Fibroblast of skin of abdomen (primary cell): ENCODE results near the gene PJVK.
"Not testable (repeated sequence)": the region's sequence is repeated elsewhere in the genome, so short reads cannot be mapped to it uniquely, and the experiment has no call there.

Experiments
- DNase-seq: peaks from one replicate; pipeline ENCODE4 v3.0.0-alpha.2; 2013

PJVK gene

GRCh38 chr2:178429336-178429735, 21.8 kb upstream of the PJVK start:
- DNase-seq = no peak

- no peak for DNase-seq
Measured at GRCh38 chr2:178436662-178437061, 14.5 kb upstream of the PJVK start.

- peak; percentile 63 for DNase-seq
Measured at GRCh38 chr2:178441426-178441825, 9.8 kb upstream of the PJVK start.

GRCh38 chr2:178448968-178449661, 2.1 kb upstream of the PJVK start:
- no peak for DNase-seq

- no peak for DNase-seq
Measured at GRCh38 chr2:178449700-178450523, 1.3 kb upstream of the PJVK start.

- DNase-seq = no peak
Measured at GRCh38 chr2:178450524-178450773, 729 bp upstream of the PJVK start.

- DNase-seq = no peak
Measured at GRCh38 chr2:178452334-178452733, 1.2 kb downstream of the PJVK start.

- no peak for DNase-seq
Measured at GRCh38 chr2:178452870-178453269, 1.7 kb downstream of the PJVK start.

- DNase-seq = peak; percentile 28
Measured at GRCh38 chr2:178455947-178456346, 4.8 kb downstream of the PJVK start.

GRCh38 chr2:178457390-178457886, 6.3 kb downstream of the PJVK start:
- no peak for DNase-seq

GRCh38 chr2:178469219-178469849, 18.2 kb downstream of the PJVK start:
- DNase-seq = no peak

- DNase-seq = not testable (repeated sequence)
Measured at GRCh38 chr2:178471313-178471712, 20.1 kb downstream of the PJVK start.

GRCh38 chr2:178473373-178473772, 22.2 kb downstream of the PJVK start:
- no peak for DNase-seq

- peak; percentile 31 for DNase-seq
Measured at GRCh38 chr2:178473931-178474330, 22.8 kb downstream of the PJVK start.

GRCh38 chr2:178474560-178474959, 23.4 kb downstream of the PJVK start:
- DNase-seq = no peak

GRCh38 chr2:178476477-178476876, 25.3 kb downstream of the PJVK start:
- no peak for DNase-seq

- peak; percentile 5 for DNase-seq
Measured at GRCh38 chr2:178477443-178478129, 26.4 kb downstream of the PJVK start.

GRCh38 chr2:178478130-178478438, 26.9 kb downstream of the PJVK start:
- DNase-seq = peak; percentile 4

- peak; percentile 81 for DNase-seq
Measured at GRCh38 chr2:178478439-178479274, 27.5 kb downstream of the PJVK start, which contains the start of gene FKBP7. TSS of gene FKBP7 (minus strand) at chr2:178478600. CDS start at chr2:178478499, 101 bp downstream.

- no peak for DNase-seq
Measured at GRCh38 chr2:178479275-178479616, 28.1 kb downstream of the PJVK start.

- DNase-seq = no peak
Measured at GRCh38 chr2:178479758-178480226, 28.6 kb downstream of the PJVK start.
